Vagina (tissue), 2 donors: ENCODE measurements around the gene NUP93. TPM values are rescaled to one million over a fixed set of nuclear protein-coding genes. Genes with fewer than 3 reads are reported as not detected.

ENCODE experiments used
- DNase-seq, 2 donors: peaks; one replicate each; pipeline ENCODE4 v3.0.0-alpha.2; 2017; ENCODE audit errors: extremely low spot score in 2 of 2
- H3K27ac ChIP-seq: fragments of 200-600 bp; sonication (generic); one replicate; pipeline ENCODE4 v1.5.1; 2019
- H3K27me3 ChIP-seq: fragments of 200-600 bp; sonication (generic); one replicate; pipeline ENCODE4 v1.5.1; 2019
- H3K36me3 ChIP-seq, 2 donors: fragments of 200-600 bp; sonication (generic); one replicate each; pipeline ENCODE4 v1.5.1; 2017 to 2019
- H3K4me1 ChIP-seq: fragments of 200-600 bp; sonication (generic); one replicate; pipeline ENCODE4 v1.5.1; 2019
- H3K4me3 ChIP-seq, 2 donors: fragments of 200-600 bp; sonication (generic); 1 replicate in 1 of 2; 2 replicates in 1 of 2; pipeline ENCODE4 v1.5.1; 2016 to 2019
- H3K9me3 ChIP-seq: fragments of 200-600 bp; sonication (generic); one replicate; pipeline ENCODE4 v1.5.1; 2019
- POLR2A ChIP-seq, 2 donors: fragments of 450-650 bp; IDR thresholded peaks; one replicate each; pipeline ENCODE4 v1.6.1; 2017; ENCODE audit warnings: antibody characterized with exemption in 2 of 2, mild to moderate bottlenecking in 2 of 2, moderate library complexity in 2 of 2
- POLR2AphosphoS5 ChIP-seq, 2 donors: sonication (generic); formaldehyde crosslinking; IDR thresholded peaks; one replicate each; pipeline ENCODE4 v1.9.0; 2017; ENCODE audit warnings: antibody characterized with exemption in 2 of 2, mild to moderate bottlenecking in 2 of 2, low read depth in 1 of 2; ENCODE audit not compliant: insufficient read depth in 1 of 2
- intact Hi-C: fragments of 100-400 bp; cut with DNase I; formaldehyde crosslinking; loops from one replicate; pipeline ENCODE4 v1.15.1; 2023
- total RNA-seq: library from RNA; depleted of rRNA; stranded (reverse); fragments of >200 nt; gene quantifications from one replicate; pipeline ENCODE4 v1.2.3, GENCODE V29; 2016
- TF ChIP-seq, protein P1 (sequence below), 3 experiments: fragments of 450-650 bp in 2 of 3; fragments of 200-600 bp in 1 of 3; sonication (generic) in 1 of 3; IDR thresholded peaks; one replicate each; pipeline ENCODE4 v1.5.1; 2017 to 2019; ENCODE audit warnings: antibody characterized with exemption in 3 of 3, mild to moderate bottlenecking in 2 of 3, moderate library complexity in 2 of 3

The NUP93 gene
- total RNA-seq, 1 donor from 2014 or later, result 43.7 TPM

DNA sequence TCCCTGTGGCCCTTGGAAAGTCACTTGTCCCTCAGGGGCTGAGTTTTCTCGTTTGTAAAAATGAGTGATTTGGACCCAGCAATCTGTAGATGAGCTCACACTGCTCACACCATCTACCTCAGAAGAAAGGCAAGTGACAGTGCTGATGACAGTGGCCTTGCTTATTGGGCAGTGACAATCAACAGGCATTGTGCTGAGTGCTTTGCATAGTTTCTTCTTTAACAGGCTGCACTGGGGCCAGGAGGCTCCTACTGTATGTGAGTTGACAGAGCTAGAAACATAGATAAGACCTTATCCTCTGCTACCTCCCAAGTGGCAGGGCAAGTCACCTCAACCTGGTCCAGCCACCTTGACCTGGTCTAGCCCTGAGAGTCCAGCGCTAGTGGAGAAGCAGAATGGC lies 105.4 kb downstream of the NUP93 start:
- no peak for DNase-seq
- Histone ChIP-seq H3K9me3 (no peaks in the 10 kb centered on the region), H3K27ac (no peak overlapping the region), H3K4me3 (no peak overlapping the region), H3K4me1 (no peaks in the 10 kb centered on the region), H3K27me3 (no peaks in the 10 kb centered on the region), H3K36me3 (peaks cover 3 to 72% of the 10 kb centered on the region in 2 donors)
- TF ChIP-seq, protein P1, sequence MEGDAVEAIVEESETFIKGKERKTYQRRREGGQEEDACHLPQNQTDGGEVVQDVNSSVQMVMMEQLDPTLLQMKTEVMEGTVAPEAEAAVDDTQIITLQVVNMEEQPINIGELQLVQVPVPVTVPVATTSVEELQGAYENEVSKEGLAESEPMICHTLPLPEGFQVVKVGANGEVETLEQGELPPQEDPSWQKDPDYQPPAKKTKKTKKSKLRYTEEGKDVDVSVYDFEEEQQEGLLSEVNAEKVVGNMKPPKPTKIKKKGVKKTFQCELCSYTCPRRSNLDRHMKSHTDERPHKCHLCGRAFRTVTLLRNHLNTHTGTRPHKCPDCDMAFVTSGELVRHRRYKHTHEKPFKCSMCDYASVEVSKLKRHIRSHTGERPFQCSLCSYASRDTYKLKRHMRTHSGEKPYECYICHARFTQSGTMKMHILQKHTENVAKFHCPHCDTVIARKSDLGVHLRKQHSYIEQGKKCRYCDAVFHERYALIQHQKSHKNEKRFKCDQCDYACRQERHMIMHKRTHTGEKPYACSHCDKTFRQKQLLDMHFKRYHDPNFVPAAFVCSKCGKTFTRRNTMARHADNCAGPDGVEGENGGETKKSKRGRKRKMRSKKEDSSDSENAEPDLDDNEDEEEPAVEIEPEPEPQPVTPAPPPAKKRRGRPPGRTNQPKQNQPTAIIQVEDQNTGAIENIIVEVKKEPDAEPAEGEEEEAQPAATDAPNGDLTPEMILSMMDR (IDR thresholded peaks at IDR 0.05), result no peak
- TF ChIP-seq POLR2A (IDR thresholded peaks at IDR 0.05) (no peak), POLR2AphosphoS5 (IDR thresholded peaks at IDR 0.05; ENCODE audit: insufficient read depth in 1 of 2, low read depth in 1 of 2) (no peak)
- intact Hi-C loops, result no loop called here

DNA sequence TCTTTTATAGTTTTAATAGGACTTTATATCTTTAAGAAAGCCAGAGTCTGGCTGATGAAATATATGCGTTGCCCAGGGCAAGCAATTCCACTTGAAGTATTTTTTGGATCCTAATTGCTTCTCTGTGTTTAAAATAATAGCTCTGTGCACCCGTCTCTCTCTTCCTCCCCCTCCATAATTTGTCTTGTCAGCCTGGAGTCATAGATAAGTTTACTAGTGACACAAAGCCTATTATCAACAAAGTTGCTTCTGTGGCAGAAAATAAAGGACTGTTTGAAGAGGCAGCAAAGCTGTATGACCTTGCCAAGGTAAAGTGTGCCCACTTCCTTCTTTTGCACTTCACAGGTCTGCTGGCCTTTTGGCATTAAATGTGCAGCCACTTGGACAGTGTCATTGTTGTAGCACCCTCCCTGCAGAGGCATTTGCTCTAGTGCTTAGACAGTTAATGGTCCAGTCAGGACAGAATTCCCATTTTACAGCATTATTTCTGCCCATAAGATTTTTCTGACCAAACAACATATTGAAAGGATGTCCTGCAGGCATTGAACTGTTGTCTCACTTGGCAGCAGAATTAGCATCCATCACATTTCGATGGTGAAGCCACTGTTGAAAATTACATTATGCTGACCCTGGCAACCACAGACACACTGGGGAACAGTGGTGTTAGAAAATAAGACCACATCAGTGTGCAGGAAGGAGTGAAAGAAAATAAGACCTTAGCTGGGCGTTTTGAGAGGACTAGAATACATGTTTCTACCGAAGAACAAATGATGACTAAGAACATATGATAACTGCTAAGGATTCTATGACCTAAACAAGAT lies 106.7 kb downstream of the NUP93 start:
- Histone ChIP-seq H3K27ac (no peak overlapping the region), H3K4me1 (no peaks in the 10 kb centered on the region), H3K27me3 (no peaks in the 10 kb centered on the region), H3K36me3 (peaks cover 3 to 68% of the 10 kb centered on the region in 2 donors), H3K4me3 (no peak overlapping the region), H3K9me3 (no peaks in the 10 kb centered on the region)
- intact Hi-C loops, result no loop called here
- TF ChIP-seq, protein P1 (IDR thresholded peaks at IDR 0.05), result no peak
- TF ChIP-seq POLR2A (IDR thresholded peaks at IDR 0.05) (no peak), POLR2AphosphoS5 (IDR thresholded peaks at IDR 0.05; ENCODE audit: insufficient read depth in 1 of 2, low read depth in 1 of 2) (no peak)
- DNase-seq, result no peak

DNA sequence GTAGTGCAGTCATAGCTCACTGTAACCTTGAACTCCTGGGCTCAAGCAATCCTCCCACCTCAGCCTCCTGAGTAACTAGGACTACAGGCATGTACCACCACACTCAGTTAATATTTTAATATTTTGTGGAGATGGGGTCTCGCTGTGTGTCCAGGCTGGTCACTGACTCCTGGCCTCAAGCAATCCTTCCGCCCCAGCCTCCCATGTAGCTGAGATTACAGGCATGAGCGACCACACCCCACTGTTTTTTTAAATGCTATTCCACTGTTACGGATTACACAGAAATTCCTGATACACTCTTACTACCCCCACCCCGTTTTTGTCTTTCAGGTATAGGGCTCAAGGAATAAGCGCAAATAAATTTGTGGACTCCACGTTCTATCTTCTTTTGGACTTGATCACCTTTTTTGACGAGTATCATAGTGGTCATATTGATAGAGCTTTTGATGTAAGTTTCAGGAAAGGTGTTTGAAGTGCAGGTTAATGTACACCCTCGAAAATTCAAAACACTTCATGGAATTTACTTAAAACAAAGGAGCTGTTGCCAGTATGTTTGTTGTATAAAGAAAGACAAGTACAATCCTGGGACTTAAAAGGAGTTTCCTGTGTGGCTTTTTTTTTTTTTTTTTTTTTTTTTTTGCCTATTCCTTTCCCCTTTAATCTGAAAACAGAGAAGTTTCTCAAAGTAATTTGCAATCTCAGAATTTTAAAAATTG lies 108.9 kb downstream of the NUP93 start:
- no peaks in the 10 kb centered on the region for H3K4me1 ChIP-seq
- H3K4me3 ChIP-seq, result no peak overlapping the region
- no peak overlapping the region for H3K27ac ChIP-seq
- TF ChIP-seq, protein P1 (IDR thresholded peaks at IDR 0.05), result no peak
- TF ChIP-seq POLR2A (IDR thresholded peaks at IDR 0.05) (no peak), POLR2AphosphoS5 (IDR thresholded peaks at IDR 0.05; ENCODE audit: insufficient read depth in 1 of 2, low read depth in 1 of 2) (no peak)
- peaks cover 3 to 68% of the 10 kb centered on the region in 2 donors for H3K36me3 ChIP-seq
- H3K9me3 ChIP-seq, result no peaks in the 10 kb centered on the region
- intact Hi-C loops, result no loop called here
- DNase-seq, result no peak
- H3K27me3 ChIP-seq, result no peaks in the 10 kb centered on the region

DNA sequence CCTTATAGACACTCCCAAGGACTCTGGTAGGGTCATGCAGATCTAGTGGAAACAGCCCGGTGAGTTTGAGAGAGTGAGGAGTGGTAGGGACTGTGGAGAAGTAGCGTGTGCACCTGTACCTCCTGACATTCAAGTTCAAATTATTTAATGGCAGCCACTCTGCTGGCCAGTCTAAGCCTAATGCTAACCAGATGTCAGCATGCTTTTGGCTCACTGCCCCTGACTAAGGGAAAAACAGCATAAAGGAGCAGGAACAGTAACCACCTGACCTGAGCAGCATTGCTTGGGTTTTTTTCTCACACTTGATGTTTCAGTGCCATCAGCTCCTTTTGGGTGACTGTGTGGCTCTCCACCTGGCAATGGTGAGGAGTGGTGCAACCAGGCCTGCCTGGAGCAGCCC lies 111.3 kb downstream of the NUP93 start:
- DNase-seq, result no peak
- no peak for TF ChIP-seq POLR2AphosphoS5 (IDR thresholded peaks at IDR 0.05; ENCODE audit: insufficient read depth in 1 of 2, low read depth in 1 of 2)
- TF ChIP-seq, protein P1 (IDR thresholded peaks at IDR 0.05), result no peak
- TF ChIP-seq POLR2A (IDR thresholded peaks at IDR 0.05), result no peak
- Histone ChIP-seq H3K9me3 (no peaks in the 10 kb centered on the region), H3K27me3 (no peaks in the 10 kb centered on the region), H3K36me3 (peaks cover 3 to 54% of the 10 kb centered on the region in 2 donors), H3K27ac (no peak overlapping the region), H3K4me3 (no peak overlapping the region), H3K4me1 (no peaks in the 10 kb centered on the region)
- intact Hi-C loops, result no loop called here

DNA sequence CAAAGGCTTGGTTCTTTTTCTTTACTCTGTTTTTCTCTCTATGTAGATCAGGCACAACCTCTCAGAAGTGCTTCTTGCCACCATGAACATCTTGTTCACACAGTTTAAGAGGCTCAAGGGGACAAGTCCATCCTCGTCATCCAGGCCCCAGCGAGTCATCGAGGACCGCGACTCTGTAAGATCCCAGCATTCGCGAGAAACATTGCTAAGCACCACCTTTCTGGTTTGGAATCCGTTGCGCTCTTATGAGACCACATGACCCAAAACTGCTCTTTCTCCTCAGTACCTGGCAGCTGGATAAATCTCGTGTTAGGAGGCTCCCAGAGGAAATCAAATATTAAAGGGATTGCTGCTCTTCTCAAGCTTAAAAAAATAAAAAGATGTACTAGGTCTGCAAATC lies 111.7 kb downstream of the NUP93 start:
- Histone ChIP-seq H3K36me3 (peaks cover 3 to 50% of the 10 kb centered on the region in 2 donors), H3K9me3 (no peaks in the 10 kb centered on the region), H3K4me1 (no peaks in the 10 kb centered on the region), H3K4me3 (no peak overlapping the region), H3K27me3 (no peaks in the 10 kb centered on the region), H3K27ac (no peak overlapping the region)
- no peak for DNase-seq
- TF ChIP-seq POLR2AphosphoS5 (IDR thresholded peaks at IDR 0.05; ENCODE audit: insufficient read depth in 1 of 2, low read depth in 1 of 2), result no peak
- TF ChIP-seq, protein P1 (IDR thresholded peaks at IDR 0.05), result no peak
- intact Hi-C loops, result no loop called here
